Measurements from ENCODE around the gene MYRIP.

MYRIP gene

DNA sequence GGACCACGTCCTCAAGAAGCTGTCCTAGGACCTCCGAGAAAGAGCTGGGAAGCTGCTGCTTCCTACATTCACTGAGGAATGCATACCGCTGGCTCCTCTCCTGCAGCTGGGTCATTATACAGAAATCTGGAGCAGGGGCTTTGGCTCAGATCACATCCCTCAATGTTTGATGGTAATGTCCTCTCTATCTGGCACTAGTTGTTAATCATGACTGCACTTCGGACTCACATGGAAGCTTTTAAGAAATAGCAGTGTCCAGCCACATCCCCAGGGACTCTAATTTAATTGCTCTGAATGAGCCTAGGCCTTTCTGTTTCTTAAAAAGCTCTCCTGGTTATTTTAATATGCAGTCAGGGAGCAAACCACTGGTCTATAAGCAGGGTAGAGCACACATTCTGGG is 25.7 kb upstream of the MYRIP start:
- Histone ChIP-seq H4K91ac (ENCODE audit: low read depth, low read length, poor library complexity) (no peak overlapping the region), H3K14ac (ENCODE audit: low read length) (no peak overlapping the region), H3K4me3 (ENCODE audit: low read length in 2 of 2) (no peak overlapping the region), H4K8ac (ENCODE audit: low read depth, low read length) (no peak overlapping the region), H2AFZ (ENCODE audit: low read length) (no peak overlapping the region), H3K4me2 (ENCODE audit: insufficient read depth, low read length, poor library complexity, severe bottlenecking) (no peak overlapping the region), H3K4ac (ENCODE audit: low read length) (no peak overlapping the region), H3K23ac (ENCODE audit: low read depth, low read length, poor library complexity) (no peak overlapping the region), H2BK15ac (ENCODE audit: low read length) (no peak overlapping the region), H3K18ac (ENCODE audit: low read length) (no peak overlapping the region), H2AK5ac (ENCODE audit: low read depth, low read length) (no peak overlapping the region), H3K9me3 (replicated peaks in 1 of 2; ENCODE audit: control insufficient read depth in 2 of 2, insufficient read depth in 1 of 2, low read depth in 1 of 2, low read length in 2 of 2) (peaks cover 0 to 2% of the 10 kb centered on the region in 2 donors), H3K27me3 (ENCODE audit: control insufficient read depth in 3 of 3, insufficient read depth in 3 of 3, low read depth in 1 of 3, low read length in 3 of 3) (no peaks in the 10 kb centered on the region), H3K4me1 (ENCODE audit: control insufficient read depth in 2 of 2, insufficient read depth in 1 of 2, low read depth in 1 of 2, low read length in 2 of 2) (no peaks in the 10 kb centered on the region), H3K9ac (ENCODE audit: low read depth, low read length, poor library complexity) (no peak overlapping the region), H2BK120ac (ENCODE audit: low read depth, low read length) (no peak overlapping the region), H3K36me3 (replicated peaks in 1 of 2; ENCODE audit: control insufficient read depth in 2 of 2, insufficient read depth in 2 of 2, low read length in 2 of 2) (no peaks in the 10 kb centered on the region), H2BK12ac (ENCODE audit: low read length) (no peak overlapping the region), H3K27ac (replicated peaks; ENCODE audit: low read length) (no peak overlapping the region), H2BK5ac (ENCODE audit: low read length) (no peak overlapping the region), H3K79me1 (ENCODE audit: low read depth, low read length) (no peaks in the 10 kb centered on the region)
- no CpG with 5 or more reads among the region's 4 CpGs for WGBS, 2 donors (ENCODE audit: extremely low coverage in 2 of 2, insufficient read length in 2 of 2, insufficient replicate concordance in 1 of 2)
- no peak for DNase-seq (ENCODE audit: low spot score)

DNA sequence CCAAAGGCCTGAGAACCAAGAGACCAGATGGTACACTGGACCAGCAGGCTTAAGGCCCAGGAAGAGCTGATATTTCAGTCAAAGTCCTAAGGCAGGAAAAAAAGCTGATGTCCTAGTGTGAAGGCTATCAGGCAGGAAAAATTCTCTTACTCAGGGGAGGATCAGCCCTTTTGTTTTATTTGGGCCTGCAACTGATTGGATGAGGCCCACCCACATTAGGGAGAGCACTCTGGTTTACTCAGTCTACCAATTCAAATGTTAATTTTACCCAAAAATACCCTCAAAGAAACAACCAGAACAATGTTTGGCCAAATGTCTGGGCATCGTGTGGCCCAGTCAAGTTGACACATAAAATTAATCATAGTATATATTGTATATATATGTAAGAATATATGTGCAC is 24.5 kb upstream of the MYRIP start:
- Histone ChIP-seq H3K9ac (ENCODE audit: low read depth, low read length, poor library complexity) (no peak overlapping the region), H4K8ac (ENCODE audit: low read depth, low read length) (no peak overlapping the region), H2BK120ac (ENCODE audit: low read depth, low read length) (no peak overlapping the region), H3K36me3 (replicated peaks in 1 of 2; ENCODE audit: control insufficient read depth in 2 of 2, insufficient read depth in 2 of 2, low read length in 2 of 2) (no peaks in the 10 kb centered on the region), H3K18ac (ENCODE audit: low read length) (no peak overlapping the region), H2AK5ac (ENCODE audit: low read depth, low read length) (no peak overlapping the region), H3K4me1 (ENCODE audit: control insufficient read depth in 2 of 2, insufficient read depth in 1 of 2, low read depth in 1 of 2, low read length in 2 of 2) (no peaks in the 10 kb centered on the region), H3K4me3 (ENCODE audit: low read length in 2 of 2) (no peak overlapping the region), H3K4me2 (ENCODE audit: insufficient read depth, low read length, poor library complexity, severe bottlenecking) (no peak overlapping the region), H3K27me3 (ENCODE audit: control insufficient read depth in 3 of 3, insufficient read depth in 3 of 3, low read depth in 1 of 3, low read length in 3 of 3) (no peaks in the 10 kb centered on the region), H2AFZ (ENCODE audit: low read length) (no peak overlapping the region), H3K27ac (replicated peaks; ENCODE audit: low read length) (no peak overlapping the region), H3K14ac (ENCODE audit: low read length) (no peak overlapping the region), H2BK12ac (ENCODE audit: low read length) (no peak overlapping the region), H3K23ac (ENCODE audit: low read depth, low read length, poor library complexity) (no peak overlapping the region), H2BK5ac (ENCODE audit: low read length) (no peak overlapping the region), H4K91ac (ENCODE audit: low read depth, low read length, poor library complexity) (no peak overlapping the region), H3K79me1 (ENCODE audit: low read depth, low read length) (no peaks in the 10 kb centered on the region), H3K4ac (ENCODE audit: low read length) (no peak overlapping the region), H2BK15ac (ENCODE audit: low read length) (no peak overlapping the region), H3K9me3 (replicated peaks in 1 of 2; ENCODE audit: control insufficient read depth in 2 of 2, insufficient read depth in 1 of 2, low read depth in 1 of 2, low read length in 2 of 2) (no peaks in the 10 kb centered on the region)
- DNase-seq (ENCODE audit: low spot score), result no peak
- no CpG with 5 or more reads among the region's 1 CpG for WGBS, 2 donors (ENCODE audit: extremely low coverage in 2 of 2, insufficient read length in 2 of 2, insufficient replicate concordance in 1 of 2)

GRCh38 chr3:39788128-39788883 is 21.1 kb upstream of the MYRIP start:
- no CpG with 5 or more reads among the region's 3 CpGs for WGBS, 2 donors (ENCODE audit: extremely low coverage in 2 of 2, insufficient read length in 2 of 2, insufficient replicate concordance in 1 of 2)
- no peak overlapping the region for H3K4ac ChIP-seq (ENCODE audit: low read length)

GRCh38 chr3:39791603-39792002 is 17.8 kb upstream of the MYRIP start:
- Histone ChIP-seq H3K4me3 (ENCODE audit: low read length in 2 of 2) (no peak overlapping the region), H2BK12ac (ENCODE audit: low read length) (no peak overlapping the region), H3K9me3 (replicated peaks in 1 of 2; ENCODE audit: control insufficient read depth in 2 of 2, insufficient read depth in 1 of 2, low read depth in 1 of 2, low read length in 2 of 2) (no peaks in the 10 kb centered on the region), H2AK5ac (ENCODE audit: low read depth, low read length) (no peak overlapping the region), H3K4me2 (ENCODE audit: insufficient read depth, low read length, poor library complexity, severe bottlenecking) (no peak overlapping the region), H3K36me3 (replicated peaks in 1 of 2; ENCODE audit: control insufficient read depth in 2 of 2, insufficient read depth in 2 of 2, low read length in 2 of 2) (no peaks in the 10 kb centered on the region), H2AFZ (ENCODE audit: low read length) (no peak overlapping the region), H3K18ac (ENCODE audit: low read length) (no peak overlapping the region), H3K27me3 (ENCODE audit: control insufficient read depth in 3 of 3, insufficient read depth in 3 of 3, low read depth in 1 of 3, low read length in 3 of 3) (no peaks in the 10 kb centered on the region), H3K79me1 (ENCODE audit: low read depth, low read length) (no peaks in the 10 kb centered on the region), H3K9ac (ENCODE audit: low read depth, low read length, poor library complexity) (no peak overlapping the region), H4K8ac (ENCODE audit: low read depth, low read length) (no peak overlapping the region), H2BK120ac (ENCODE audit: low read depth, low read length) (no peak overlapping the region), H4K91ac (ENCODE audit: low read depth, low read length, poor library complexity) (no peak overlapping the region), H3K4me1 (ENCODE audit: control insufficient read depth in 2 of 2, insufficient read depth in 1 of 2, low read depth in 1 of 2, low read length in 2 of 2) (no peaks in the 10 kb centered on the region), H3K23ac (ENCODE audit: low read depth, low read length, poor library complexity) (no peak overlapping the region), H2BK5ac (ENCODE audit: low read length) (no peak overlapping the region), H2BK15ac (ENCODE audit: low read length) (no peak overlapping the region), H3K4ac (ENCODE audit: low read length) (no peak overlapping the region), H3K14ac (ENCODE audit: low read length) (no peak overlapping the region), H3K27ac (replicated peaks; ENCODE audit: low read length) (no peak overlapping the region)
- no peak for DNase-seq (ENCODE audit: low spot score)
- no CpG with 5 or more reads among the region's 3 CpGs for WGBS, 2 donors (ENCODE audit: extremely low coverage in 2 of 2, insufficient read length in 2 of 2, insufficient replicate concordance in 1 of 2)

More at GRCh38 chr3:39788128-39788883, 21.1 kb upstream of the MYRIP start:
- no peak overlapping the region for H3K23ac ChIP-seq (ENCODE audit: low read depth, low read length, poor library complexity)
- H2AK5ac ChIP-seq (ENCODE audit: low read depth, low read length), result no peak overlapping the region
- no peak overlapping the region for H3K9ac ChIP-seq (ENCODE audit: low read depth, low read length, poor library complexity)
- H3K27me3 ChIP-seq (ENCODE audit: control insufficient read depth in 3 of 3, insufficient read depth in 3 of 3, low read depth in 1 of 3, low read length in 3 of 3), result no peaks in the 10 kb centered on the region
- no peak overlapping the region for H4K91ac ChIP-seq (ENCODE audit: low read depth, low read length, poor library complexity)
- no peak overlapping the region for H4K8ac ChIP-seq (ENCODE audit: low read depth, low read length)
- no peaks in the 10 kb centered on the region for H3K4me1 ChIP-seq (ENCODE audit: control insufficient read depth in 2 of 2, insufficient read depth in 1 of 2, low read depth in 1 of 2, low read length in 2 of 2)
- no peaks in the 10 kb centered on the region for H3K9me3 ChIP-seq (replicated peaks in 1 of 2; ENCODE audit: control insufficient read depth in 2 of 2, insufficient read depth in 1 of 2, low read depth in 1 of 2, low read length in 2 of 2)
- no peak overlapping the region for H3K4me2 ChIP-seq (ENCODE audit: insufficient read depth, low read length, poor library complexity, severe bottlenecking)
- no peak overlapping the region for H2BK15ac ChIP-seq (ENCODE audit: low read length)
- H3K18ac ChIP-seq (ENCODE audit: low read length), result no peak overlapping the region
- H2BK120ac ChIP-seq (ENCODE audit: low read depth, low read length), result no peak overlapping the region
- no peak for DNase-seq (ENCODE audit: low spot score)
- no peaks in the 10 kb centered on the region for H3K79me1 ChIP-seq (ENCODE audit: low read depth, low read length)
- no peak overlapping the region for H2BK5ac ChIP-seq (ENCODE audit: low read length)
- no peaks in the 10 kb centered on the region for H3K36me3 ChIP-seq (replicated peaks in 1 of 2; ENCODE audit: control insufficient read depth in 2 of 2, insufficient read depth in 2 of 2, low read length in 2 of 2)
- no peak overlapping the region for H2AFZ ChIP-seq (ENCODE audit: low read length)
- H2BK12ac ChIP-seq (ENCODE audit: low read length), result no peak overlapping the region
- no peak overlapping the region for H3K27ac ChIP-seq (replicated peaks; ENCODE audit: low read length)
- H3K4me3 ChIP-seq (ENCODE audit: low read length in 2 of 2), result no peak overlapping the region
- H3K14ac ChIP-seq (ENCODE audit: low read length), result no peak overlapping the region
